ENCODE measurements around the gene CATSPERB. TPM values are rescaled to one million over a fixed set of nuclear protein-coding genes. Genes with fewer than 3 reads are reported as not detected.
A peak's percentile ranks its signal among the peaks of the same experiment; 100 is the strongest.
"Not testable (repeated sequence)": the region's sequence is repeated elsewhere in the genome, so short reads cannot be mapped to it uniquely, and the experiment has no call there.

The CATSPERB gene
- total RNA-seq, 1 donor: 0.81 TPM

GRCh38 chr14:91575469-91576208 lies 156.2 kb downstream of the CATSPERB start:
- no peak for TF ChIP-seq CTCF (IDR thresholded peaks at IDR 0.05; ENCODE audit: insufficient read depth, low read length)
- no peak for DNase-seq (ENCODE audit: low read depth)
- H3K4me3 ChIP-seq (ENCODE audit: low read depth, low read length): no peak overlapping the region

- TF ChIP-seq CTCF (IDR thresholded peaks at IDR 0.05; ENCODE audit: insufficient read depth, low read length): no peak
- DNase-seq (ENCODE audit: low read depth): peak; percentile 53
- peak overlapping the region; percentile 61 for H3K4me3 ChIP-seq (ENCODE audit: low read depth, low read length)
Measured at GRCh38 chr14:91573894-91574837, 157.7 kb downstream of the CATSPERB start.

GRCh38 chr14:91573528-91573893 lies 158.4 kb downstream of the CATSPERB start:
- TF ChIP-seq CTCF (IDR thresholded peaks at IDR 0.05; ENCODE audit: insufficient read depth, low read length): no peak
- no peak for DNase-seq (ENCODE audit: low read depth)
- H3K4me3 ChIP-seq (ENCODE audit: low read depth, low read length): no peak overlapping the region

- no peak for TF ChIP-seq CTCF (IDR thresholded peaks at IDR 0.05; ENCODE audit: insufficient read depth, low read length)
- no peak overlapping the region for H3K4me3 ChIP-seq (ENCODE audit: low read depth, low read length)
- DNase-seq (ENCODE audit: low read depth): no peak
Measured at GRCh38 chr14:91570021-91570420, 161.9 kb downstream of the CATSPERB start.

GRCh38 chr14:91569301-91569700 lies 162.6 kb downstream of the CATSPERB start:
- no peak for DNase-seq (ENCODE audit: low read depth)
- H3K4me3 ChIP-seq (ENCODE audit: low read depth, low read length): no peak overlapping the region
- TF ChIP-seq CTCF (IDR thresholded peaks at IDR 0.05; ENCODE audit: insufficient read depth, low read length): no peak

GRCh38 chr14:91568626-91569025 lies 163.3 kb downstream of the CATSPERB start:
- DNase-seq (ENCODE audit: low read depth): no peak
- TF ChIP-seq CTCF (IDR thresholded peaks at IDR 0.05; ENCODE audit: insufficient read depth, low read length): no peak
- H3K4me3 ChIP-seq (ENCODE audit: low read depth, low read length): no peak overlapping the region

- H3K4me3 ChIP-seq (ENCODE audit: low read depth, low read length); DNase-seq (ENCODE audit: low read depth): not testable (repeated sequence)
Measured at GRCh38 chr14:91567827-91568226, 164.1 kb downstream of the CATSPERB start.
